ENCODE results near the gene SPIB. TPM values are rescaled to one million over a fixed set of nuclear protein-coding genes. Genes with fewer than 3 reads are reported as not detected.
A peak's percentile ranks its signal among the peaks of the same experiment; 100 is the strongest.
"Not testable (repeated sequence)": the region's sequence is repeated elsewhere in the genome, so short reads cannot be mapped to it uniquely, and the experiment has no call there.

The SPIB gene
- total and polyA plus RNA-seq, 5 donors from 2014 or later, result 0.10 to 0.38 TPM; not detected in 3

GRCh38 chr19:50468818-50469217 lies 50.1 kb downstream of the SPIB start:
- no peak overlapping the region for H3K27ac Mint-ChIP-seq
- no peaks in the 10 kb centered on the region for H3K27me3 Mint-ChIP-seq
- ATAC-seq (ENCODE audit: low read depth in 2 of 2) (no peak), DNase-seq (no peak)
- H3K4me1 Mint-ChIP-seq, result no peaks in the 10 kb centered on the region
- Histone ChIP-seq H3K27ac (ENCODE audit: insufficient read depth, low read length, poor library complexity, severe bottlenecking) (no peak overlapping the region), H3K36me3 (ENCODE audit: control insufficient read depth, insufficient read depth, low read length) (no peaks in the 10 kb centered on the region), H3K4me3 (ENCODE audit: low read depth, low read length) (no peak overlapping the region), H3K9me3 (ENCODE audit: control insufficient read depth in 2 of 2, low read length in 2 of 2) (no peaks in the 10 kb centered on the region), H3K27me3 (ENCODE audit: control insufficient read depth, insufficient read depth, low read length) (no peaks in the 10 kb centered on the region), H3K4me1 (ENCODE audit: control insufficient read depth, insufficient read depth, low read length, poor library complexity, severe bottlenecking) (no peaks in the 10 kb centered on the region)
- no peaks in the 10 kb centered on the region for H3K36me3 Mint-ChIP-seq
- no peak overlapping the region for H3K4me3 Mint-ChIP-seq
- peaks cover 0 to 2% (median 0%) of the 10 kb centered on the region in 7 donors for H3K9me3 Mint-ChIP-seq

GRCh38 chr19:50473336-50473735 lies 54.6 kb downstream of the SPIB start:
- H3K4me1 Mint-ChIP-seq, result peaks cover 0 to 25% (median 16%) of the 10 kb centered on the region in 4 donors
- not testable (repeated sequence) for H3K27ac Mint-ChIP-seq; H3K27ac ChIP-seq (ENCODE audit: insufficient read depth, low read length, poor library complexity, severe bottlenecking); ATAC-seq (ENCODE audit: low read depth in 2 of 2); H3K9me3 Mint-ChIP-seq; H3K27me3 Mint-ChIP-seq; H3K27me3 ChIP-seq (ENCODE audit: control insufficient read depth, insufficient read depth, low read length); H3K4me3 Mint-ChIP-seq; H3K9me3 ChIP-seq (ENCODE audit: control insufficient read depth in 2 of 2, low read length in 2 of 2); H3K36me3 Mint-ChIP-seq; DNase-seq; H3K36me3 ChIP-seq (ENCODE audit: control insufficient read depth, insufficient read depth, low read length); H3K4me3 ChIP-seq (ENCODE audit: low read depth, low read length)
- peaks cover 21% of the 10 kb centered on the region for H3K4me1 ChIP-seq (ENCODE audit: control insufficient read depth, insufficient read depth, low read length, poor library complexity, severe bottlenecking)

- Mint-ChIP-seq H3K4me1 (peaks cover 0 to 25% (median 19%) of the 10 kb centered on the region in 4 donors), H3K27ac (peak overlapping the region; percentile 85 to 98 (median 97)), H3K4me3 (peak overlapping the region; percentile 73 to 99 (median 98)), H3K9me3 (peaks cover 0 to 1% (median 0%) of the 10 kb centered on the region in 7 donors), H3K36me3 (peaks cover 11% of the 10 kb centered on the region), H3K27me3 (peaks cover 9% of the 10 kb centered on the region)
- H3K36me3 ChIP-seq (ENCODE audit: control insufficient read depth, insufficient read depth, low read length), result peaks cover 12% of the 10 kb centered on the region
- peaks cover 26% of the 10 kb centered on the region for H3K4me1 ChIP-seq (ENCODE audit: control insufficient read depth, insufficient read depth, low read length, poor library complexity, severe bottlenecking)
- no peak for DNase-seq
- no peaks in the 10 kb centered on the region for H3K27me3 ChIP-seq (ENCODE audit: control insufficient read depth, insufficient read depth, low read length)
- no peak for ATAC-seq (ENCODE audit: low read depth in 2 of 2)
- no peaks in the 10 kb centered on the region for H3K9me3 ChIP-seq (ENCODE audit: control insufficient read depth in 2 of 2, low read length in 2 of 2)
- H3K27ac ChIP-seq (ENCODE audit: insufficient read depth, low read length, poor library complexity, severe bottlenecking), result peak overlapping the region; percentile 10
- no peak overlapping the region for H3K4me3 ChIP-seq (ENCODE audit: low read depth, low read length)
These were observed 56.4 kb downstream of the SPIB start for GRCh38 chr19:50475101-50475568.

GRCh38 chr19:50475736-50476223 lies 57.0 kb downstream of the SPIB start:
- Mint-ChIP-seq H3K27ac (peak overlapping the region; percentile 97 to 99 (median 98)), H3K27me3 (peaks cover 9% of the 10 kb centered on the region), H3K36me3 (peaks cover 11% of the 10 kb centered on the region), H3K9me3 (no peaks in the 10 kb centered on the region), H3K4me3 (peak overlapping the region; percentile 98 to 99 (median 99)), H3K4me1 (peaks cover 0 to 25% (median 19%) of the 10 kb centered on the region in 4 donors)
- H3K4me3 ChIP-seq (ENCODE audit: low read depth, low read length), result no peak overlapping the region
- ATAC-seq (ENCODE audit: low read depth in 2 of 2) (no peak), DNase-seq (no peak)
- H3K36me3 ChIP-seq (ENCODE audit: control insufficient read depth, insufficient read depth, low read length), result peaks cover 18% of the 10 kb centered on the region
- no peaks in the 10 kb centered on the region for H3K9me3 ChIP-seq (ENCODE audit: control insufficient read depth in 2 of 2, low read length in 2 of 2)
- peaks cover 26% of the 10 kb centered on the region for H3K4me1 ChIP-seq (ENCODE audit: control insufficient read depth, insufficient read depth, low read length, poor library complexity, severe bottlenecking)
- no peaks in the 10 kb centered on the region for H3K27me3 ChIP-seq (ENCODE audit: control insufficient read depth, insufficient read depth, low read length)
- peak overlapping the region; percentile 85 for H3K27ac ChIP-seq (ENCODE audit: insufficient read depth, low read length, poor library complexity, severe bottlenecking)

- H3K9me3 ChIP-seq (ENCODE audit: control insufficient read depth in 2 of 2, low read length in 2 of 2), result no peaks in the 10 kb centered on the region
- H3K27ac ChIP-seq (ENCODE audit: insufficient read depth, low read length, poor library complexity, severe bottlenecking), result peak within 1 kb of the TSS; percentile 85
- DNase-seq (peak; percentile 85 to 95 (median 94)), ATAC-seq (ENCODE audit: low read depth in 2 of 2) (peak; percentile 88 to 95)
- H3K27me3 ChIP-seq (ENCODE audit: control insufficient read depth, insufficient read depth, low read length), result no peaks in the 10 kb centered on the region
- Mint-ChIP-seq H3K27me3 (peaks cover 9% of the 10 kb centered on the region), H3K36me3 (peaks cover 15% of the 10 kb centered on the region), H3K9me3 (no peaks in the 10 kb centered on the region), H3K4me1 (peaks cover 0 to 25% (median 19%) of the 10 kb centered on the region in 4 donors), H3K27ac (peak within 1 kb of the TSS; percentile 97 to 99 (median 98)), H3K4me3 (peak within 1 kb of the TSS; percentile 98 to 99 (median 99))
- H3K36me3 ChIP-seq (ENCODE audit: control insufficient read depth, insufficient read depth, low read length), result peaks cover 23% of the 10 kb centered on the region
- H3K4me1 ChIP-seq (ENCODE audit: control insufficient read depth, insufficient read depth, low read length, poor library complexity, severe bottlenecking), result peaks cover 26% of the 10 kb centered on the region
- peak within 1 kb of the TSS; percentile 55 for H3K4me3 ChIP-seq (ENCODE audit: low read depth, low read length)
These were observed 57.6 kb downstream of the SPIB start, which contains the start of the genes EMC10 and GARIN5A for GRCh38 chr19:50476224-50476906. TSS of gene EMC10 (plus strand) at chr19:50476507. CDS start at chr19:50476545, 38 bp downstream. TSS of gene GARIN5A (minus strand) at chr19:50476848. CDS start at chr19:50476388, 460 bp downstream.

GRCh38 chr19:50476907-50477238 lies 58.1 kb downstream of the SPIB start:
- peaks cover 26% of the 10 kb centered on the region for H3K36me3 ChIP-seq (ENCODE audit: control insufficient read depth, insufficient read depth, low read length)
- H3K27ac ChIP-seq (ENCODE audit: insufficient read depth, low read length, poor library complexity, severe bottlenecking), result peak overlapping the region; percentile 85
- Mint-ChIP-seq H3K36me3 (peaks cover 15% of the 10 kb centered on the region), H3K27ac (peak overlapping the region; percentile 85 to 99 (median 97)), H3K4me1 (peaks cover 0 to 25% (median 19%) of the 10 kb centered on the region in 4 donors), H3K9me3 (no peaks in the 10 kb centered on the region), H3K4me3 (peak overlapping the region; percentile 98 to 99 (median 99)), H3K27me3 (peaks cover 9% of the 10 kb centered on the region)
- no peaks in the 10 kb centered on the region for H3K27me3 ChIP-seq (ENCODE audit: control insufficient read depth, insufficient read depth, low read length)
- H3K4me1 ChIP-seq (ENCODE audit: control insufficient read depth, insufficient read depth, low read length, poor library complexity, severe bottlenecking), result peaks cover 26% of the 10 kb centered on the region
- ATAC-seq (ENCODE audit: low read depth in 2 of 2) (no peak), DNase-seq (no peak)
- H3K4me3 ChIP-seq (ENCODE audit: low read depth, low read length), result peak overlapping the region; percentile 55
- no peaks in the 10 kb centered on the region for H3K9me3 ChIP-seq (ENCODE audit: control insufficient read depth in 2 of 2, low read length in 2 of 2)

GRCh38 chr19:50477751-50478515 lies 59.2 kb downstream of the SPIB start:
- ATAC-seq (ENCODE audit: low read depth in 2 of 2), result no peak
- DNase-seq, result no peak
- peak overlapping the region; percentile 98 to 99 (median 99) for H3K4me3 Mint-ChIP-seq
- Histone ChIP-seq H3K36me3 (ENCODE audit: control insufficient read depth, insufficient read depth, low read length) (peaks cover 27% of the 10 kb centered on the region), H3K4me3 (ENCODE audit: low read depth, low read length) (peak overlapping the region; percentile 55), H3K27me3 (ENCODE audit: control insufficient read depth, insufficient read depth, low read length) (no peaks in the 10 kb centered on the region), H3K9me3 (ENCODE audit: control insufficient read depth in 2 of 2, low read length in 2 of 2) (no peaks in the 10 kb centered on the region), H3K27ac (ENCODE audit: insufficient read depth, low read length, poor library complexity, severe bottlenecking) (no peak overlapping the region), H3K4me1 (ENCODE audit: control insufficient read depth, insufficient read depth, low read length, poor library complexity, severe bottlenecking) (peaks cover 26% of the 10 kb centered on the region)
- H3K36me3 Mint-ChIP-seq, result peaks cover 15% of the 10 kb centered on the region
- peak overlapping the region; percentile 71 to 97 (median 94) for H3K27ac Mint-ChIP-seq
- H3K27me3 Mint-ChIP-seq, result peaks cover 9% of the 10 kb centered on the region
- peaks cover 0 to 25% (median 19%) of the 10 kb centered on the region in 4 donors for H3K4me1 Mint-ChIP-seq
- H3K9me3 Mint-ChIP-seq, result no peaks in the 10 kb centered on the region
